ENCODE data around the gene CRYAB. TPM values are rescaled to one million over a fixed set of nuclear protein-coding genes. Genes with fewer than 3 reads are reported as not detected.

Gene CRYAB
- total RNA-seq, 6 experiments from 2014 or later = 49.6 to 125 (median 103) TPM

GRCh38 chr11:111923951-111924350 lies 12.4 kb upstream of the CRYAB start:
- TF ChIP-seq CTCF (IDR thresholded peaks at IDR 0.05) = no peak
- Mint-ChIP-seq H3K4me3 (peak overlapping the region; percentile 77), H3K36me3 (ENCODE audit: low read depth) (no peaks in the 10 kb centered on the region), H3K4me1 (ENCODE audit: low read depth) (peaks cover 64% of the 10 kb centered on the region), H3K27ac (peak overlapping the region; percentile 94), H3K9me3 (no peaks in the 10 kb centered on the region), H3K27me3 (ENCODE audit: insufficient read depth) (no peaks in the 10 kb centered on the region; the same call in 1 of the 2 replicates)
- peak; percentile 30 for DNase-seq

GRCh38 chr11:111923351-111923788 lies 11.8 kb upstream of the CRYAB start:
- no peaks in the 10 kb centered on the region; the same call in 1 of the 2 replicates for H3K27me3 Mint-ChIP-seq (ENCODE audit: insufficient read depth)
- no peaks in the 10 kb centered on the region for H3K9me3 Mint-ChIP-seq
- peaks cover 64% of the 10 kb centered on the region for H3K4me1 Mint-ChIP-seq (ENCODE audit: low read depth)
- TF ChIP-seq CTCF (IDR thresholded peaks at IDR 0.05) = no peak
- no peaks in the 10 kb centered on the region for H3K36me3 Mint-ChIP-seq (ENCODE audit: low read depth)
- peak overlapping the region; percentile 94 for H3K27ac Mint-ChIP-seq
- DNase-seq = peak; percentile 46
- H3K4me3 Mint-ChIP-seq = peak overlapping the region; percentile 77

- H3K36me3 Mint-ChIP-seq (ENCODE audit: low read depth) = no peaks in the 10 kb centered on the region
- H3K4me3 Mint-ChIP-seq = peak overlapping the region; percentile 77
- peak; percentile 76 for DNase-seq
- peak overlapping the region; percentile 94 for H3K27ac Mint-ChIP-seq
- peaks cover 64% of the 10 kb centered on the region for H3K4me1 Mint-ChIP-seq (ENCODE audit: low read depth)
- H3K27me3 Mint-ChIP-seq (ENCODE audit: insufficient read depth) = no peaks in the 10 kb centered on the region; the same call in 1 of the 2 replicates
- no peak for TF ChIP-seq CTCF (IDR thresholded peaks at IDR 0.05)
- no peaks in the 10 kb centered on the region for H3K9me3 Mint-ChIP-seq
Observed at GRCh38 chr11:111922803-111923202, 11.2 kb upstream of the CRYAB start.

GRCh38 chr11:111921541-111922230 lies 10.1 kb upstream of the CRYAB start:
- Mint-ChIP-seq H3K27me3 (ENCODE audit: insufficient read depth) (peaks cover 2% of the 10 kb centered on the region), H3K36me3 (ENCODE audit: low read depth) (no peaks in the 10 kb centered on the region), H3K27ac (peak overlapping the region; percentile 50), H3K9me3 (no peaks in the 10 kb centered on the region), H3K4me1 (ENCODE audit: low read depth) (peaks cover 55% of the 10 kb centered on the region), H3K4me3 (no peak overlapping the region)
- no peak for DNase-seq
- no peak for TF ChIP-seq CTCF (IDR thresholded peaks at IDR 0.05)

GRCh38 chr11:111920908-111921307 lies 9.3 kb upstream of the CRYAB start:
- H3K9me3 Mint-ChIP-seq = no peaks in the 10 kb centered on the region
- DNase-seq = no peak
- H3K27me3 Mint-ChIP-seq (ENCODE audit: insufficient read depth) = peaks cover 3% of the 10 kb centered on the region
- no peak overlapping the region for H3K27ac Mint-ChIP-seq
- H3K4me1 Mint-ChIP-seq (ENCODE audit: low read depth) = peaks cover 48% of the 10 kb centered on the region
- no peaks in the 10 kb centered on the region for H3K36me3 Mint-ChIP-seq (ENCODE audit: low read depth)
- no peak for TF ChIP-seq CTCF (IDR thresholded peaks at IDR 0.05)
- H3K4me3 Mint-ChIP-seq = no peak overlapping the region

All from HFFc6 (cell line).